ENCODE measurements around the gene UGDH. TPM values are rescaled to one million over a fixed set of nuclear protein-coding genes. Genes with fewer than 3 reads are reported as not detected.

The UGDH gene
- total and polyA plus RNA-seq, 2 donors (not counting 3 experiments of a cell fraction or from before 2014, with no cell fraction given), result 41.3 to 62.1 TPM

GRCh38 chr4:39464886-39465501, 62.2 kb downstream of the UGDH start:
- dilution Hi-C loops (cut with MboI; ENCODE audit: extremely low pct_ligation_motif_present, low sequenced_read_pairs), result no loop called here
- no peaks in the 10 kb centered on the region for H3K27me3 ChIP-seq (ENCODE audit: control insufficient read depth in 2 of 2, insufficient read depth in 2 of 2, low read length in 2 of 2)
- peak; percentile 54 for DNase-seq (ENCODE audit: low read depth, low spot score)
- ChIA-PET POLR2A (no interaction called here), CTCF (no interaction called here)
- BruUV-seq (replicated peaks), result no TSS peak
- TF ChIP-seq MYC (IDR thresholded peaks at IDR 0.05; ENCODE audit: low read depth, low read length), result no peak
- peak; percentile 89 for TF ChIP-seq JUN (IDR thresholded peaks at IDR 0.05; ENCODE audit: borderline replicate concordance, insufficient read depth, insufficient read length, low read depth)
- H3K27ac ChIP-seq (ENCODE audit: insufficient read depth, low read depth, low read length), result peak overlapping the region; percentile 42
- no peaks in the 10 kb centered on the region for H3K9me3 ChIP-seq (replicated peaks; ENCODE audit: control insufficient read depth, insufficient read depth, low read length)
- H4K20me1 ChIP-seq (replicated peaks; ENCODE audit: control insufficient read depth, extremely low read depth, insufficient read depth, low read length), result no peaks in the 10 kb centered on the region
- peak overlapping the region; percentile 95 for H2AFZ ChIP-seq (ENCODE audit: low read depth, low read length)
- no peaks in the 10 kb centered on the region for H3K79me2 ChIP-seq (ENCODE audit: control insufficient read depth, insufficient read depth, low read length)
- H3K4me2 ChIP-seq (ENCODE audit: insufficient read depth, low read length), result peak overlapping the region; percentile 22
- intact Hi-C loops (cut with micrococcal nuclease), result no loop called here
- H3K9ac ChIP-seq (replicated peaks; ENCODE audit: extremely low read depth, insufficient read depth, low read length), result no peak overlapping the region
- no peaks in the 10 kb centered on the region for H3K36me3 ChIP-seq (ENCODE audit: control insufficient read depth in 2 of 2, extremely low read depth in 1 of 2, insufficient read depth in 2 of 2, low read length in 2 of 2)
- no peaks in the 10 kb centered on the region for H3K9me1 ChIP-seq (replicated peaks; ENCODE audit: control insufficient read depth, extremely low read depth, insufficient read depth, low read length)
- FAIRE-seq, result peak; percentile 12
- H3K4me3 ChIP-seq (replicated peaks in 1 of 3; ENCODE audit: insufficient read depth in 1 of 3, low read depth in 1 of 3, low read length in 3 of 3), result no peak overlapping the region
- H3K4me1 ChIP-seq (ENCODE audit: control insufficient read depth, extremely low read depth, insufficient read depth, low read length), result peaks cover 4% of the 10 kb centered on the region

- DNase-seq (ENCODE audit: low read depth, low spot score) (peak; percentile 99), FAIRE-seq (peak; percentile 100)
- H2AFZ ChIP-seq (ENCODE audit: low read depth, low read length), result peak within 1 kb of the TSS; percentile 93
- no peaks in the 10 kb centered on the region for H3K27me3 ChIP-seq (ENCODE audit: control insufficient read depth in 2 of 2, insufficient read depth in 2 of 2, low read length in 2 of 2)
- no peaks in the 10 kb centered on the region for H3K9me1 ChIP-seq (replicated peaks; ENCODE audit: control insufficient read depth, extremely low read depth, insufficient read depth, low read length)
- peak within 1 kb of the TSS; percentile 97 for H3K4me2 ChIP-seq (ENCODE audit: insufficient read depth, low read length)
- ChIA-PET POLR2A (interaction anchor here (0.8 to 2.0 kb wide), 3 partner anchors 10 to 203 kb away, joined by 3 to 8 read pairs (median 3); partner anchors contain the start of gene UGDH), CTCF (interaction anchor here (0.7 kb wide), 1 partner anchor 11 kb away, joined by 5 read pairs; no protein-coding TSS in a partner anchor)
- peaks cover 26% of the 10 kb centered on the region for H3K4me1 ChIP-seq (ENCODE audit: control insufficient read depth, extremely low read depth, insufficient read depth, low read length)
- H4K20me1 ChIP-seq (replicated peaks; ENCODE audit: control insufficient read depth, extremely low read depth, insufficient read depth, low read length), result peaks cover 4% of the 10 kb centered on the region
- peaks cover 38% of the 10 kb centered on the region for H3K79me2 ChIP-seq (ENCODE audit: control insufficient read depth, insufficient read depth, low read length)
- TSS peak; percentile 51 for BruUV-seq (replicated peaks)
- H3K9me3 ChIP-seq (replicated peaks; ENCODE audit: control insufficient read depth, insufficient read depth, low read length), result no peaks in the 10 kb centered on the region
- H3K27ac ChIP-seq (ENCODE audit: insufficient read depth, low read depth, low read length), result peak within 1 kb of the TSS; percentile 83
- H3K4me3 ChIP-seq (replicated peaks in 1 of 3; ENCODE audit: insufficient read depth in 1 of 3, low read depth in 1 of 3, low read length in 3 of 3), result peak within 1 kb of the TSS; percentile 55 to 99 (median 93)
- peak; percentile 27 for TF ChIP-seq MYC (IDR thresholded peaks at IDR 0.05; ENCODE audit: low read depth, low read length)
- no peak for TF ChIP-seq GATA2 (IDR thresholded peaks at IDR 0.05; ENCODE audit: insufficient read depth, insufficient read length, low read depth, low read length)
- peak; percentile 52 for TF ChIP-seq JUN (IDR thresholded peaks at IDR 0.05; ENCODE audit: borderline replicate concordance, insufficient read depth, insufficient read length, low read depth)
- TF ChIP-seq POLR2A (IDR thresholded peaks at IDR 0.05; ENCODE audit: low read depth, low read length), result peak; percentile 98
- TF ChIP-seq MAX (IDR thresholded peaks at IDR 0.05; ENCODE audit: insufficient read depth, insufficient read length), result no peak
- TF ChIP-seq EZH2 (IDR thresholded peaks at IDR 0.05; ENCODE audit: borderline replicate concordance, low read depth, low read length, severe bottlenecking), result no peak
- TF ChIP-seq FOS (IDR thresholded peaks at IDR 0.05; ENCODE audit: borderline replicate concordance, insufficient read depth, low read length), result no peak
- TF ChIP-seq CTCF (IDR thresholded peaks at IDR 0.05; ENCODE audit: extremely low read depth in 1 of 2, insufficient read depth in 1 of 2, low read depth in 1 of 2, low read length in 2 of 2), result no peak
- TF ChIP-seq POLR2AphosphoS5 (IDR thresholded peaks at IDR 0.05; ENCODE audit: insufficient read depth, low read depth, low read length), result peak; percentile 97
- dilution Hi-C loops (cut with MboI; ENCODE audit: extremely low pct_ligation_motif_present, low sequenced_read_pairs) (no loop called here), intact Hi-C loops (cut with micrococcal nuclease) (loop anchor here (1.0 kb wide), 2 partner anchors 203 to 276 kb away; partner anchors contain the start of gene WDR19)
- H3K9ac ChIP-seq (replicated peaks; ENCODE audit: extremely low read depth, insufficient read depth, low read length), result peak within 1 kb of the TSS; percentile 92
- H3K36me3 ChIP-seq (ENCODE audit: control insufficient read depth in 2 of 2, extremely low read depth in 1 of 2, insufficient read depth in 2 of 2, low read length in 2 of 2), result peaks cover 7 to 21% of the 10 kb centered on the region in 2 experiments
Measured at GRCh38 chr4:39458505-39459300, 68.5 kb downstream of the UGDH start, which contains the start of the genes LIAS and RPL9. Gene LIAS, plus strand, starts transcription at chr4:39459056. Its CDS starts 62 bp downstream, at chr4:39459118. Gene RPL9, minus strand, starts transcription at chr4:39458922. Its CDS starts 483 bp downstream, at chr4:39458439.
